HG02870 (cell line): Measurements from ENCODE around the gene C20orf204.

Experiments used
- ATAC-seq: cut with Tn5 transposase; IDR thresholded peaks from one replicate; pipeline ENCODE4 v1.9.1; 2021; ENCODE audit warnings: mild to moderate bottlenecking, moderate library complexity; ENCODE audit not compliant: unreplicated experiment

C20orf204 gene

GRCh38 chr20:64041040-64041780 lies 5.2 kb downstream of the C20orf204 start:
- no peak for ATAC-seq

DNA sequence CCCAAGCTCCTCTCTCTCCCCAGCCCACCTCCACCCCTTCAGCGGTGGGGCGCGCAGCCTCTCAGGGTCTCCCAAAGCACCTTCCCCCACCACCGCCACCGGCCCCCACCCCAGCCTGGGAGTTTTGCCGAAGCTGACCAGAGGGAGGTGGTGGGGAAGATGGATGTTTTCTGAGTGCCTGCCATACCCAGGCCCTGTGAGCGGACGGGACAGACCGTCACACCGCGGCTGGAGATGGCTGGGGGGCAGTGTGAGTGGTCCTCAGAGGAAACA lies 5.7 kb downstream of the C20orf204 start:
- no peak for ATAC-seq

GRCh38 chr20:64042054-64042781 lies 6.2 kb downstream of the C20orf204 start:
- ATAC-seq, result no peak

GRCh38 chr20:64043768-64044167 lies 7.8 kb downstream of the C20orf204 start:
- no peak for ATAC-seq

- ATAC-seq, result no peak
These were observed 8.7 kb downstream of the C20orf204 start for GRCh38 chr20:64044484-64045247.

DNA sequence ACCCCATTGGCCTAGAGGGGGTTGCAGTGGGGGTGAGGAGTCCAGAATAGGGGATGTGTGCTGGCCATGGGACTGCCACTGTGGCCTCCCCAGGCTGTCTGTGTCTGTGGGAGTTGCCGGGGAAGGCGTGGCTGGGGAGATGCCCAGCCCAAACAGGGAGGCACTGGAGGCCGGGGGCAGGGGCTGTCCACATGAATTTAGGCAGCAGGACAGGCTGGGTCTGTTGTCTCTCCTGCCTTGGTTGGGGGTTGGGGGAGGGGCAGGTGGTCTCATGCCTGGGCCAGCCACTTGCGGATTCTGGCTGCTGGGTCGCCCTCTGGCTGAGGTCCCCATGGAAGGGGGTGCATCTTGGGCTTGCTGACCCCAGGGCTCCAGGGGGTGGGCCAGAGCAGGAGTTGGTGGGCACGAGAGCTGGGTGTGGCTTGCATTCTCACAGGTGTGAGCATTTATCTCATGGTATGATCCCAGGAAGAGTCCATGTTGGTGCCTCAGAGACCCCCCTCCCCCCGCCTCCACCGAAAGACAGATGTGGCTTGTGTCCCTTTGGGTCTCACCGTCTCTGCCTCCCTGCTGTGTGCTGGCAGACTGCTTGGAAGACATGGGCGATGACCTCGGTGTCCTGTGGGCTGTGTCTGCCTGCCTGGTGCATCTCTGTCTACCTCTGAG lies 9.5 kb downstream of the C20orf204 start:
- ATAC-seq, result no peak

DNA sequence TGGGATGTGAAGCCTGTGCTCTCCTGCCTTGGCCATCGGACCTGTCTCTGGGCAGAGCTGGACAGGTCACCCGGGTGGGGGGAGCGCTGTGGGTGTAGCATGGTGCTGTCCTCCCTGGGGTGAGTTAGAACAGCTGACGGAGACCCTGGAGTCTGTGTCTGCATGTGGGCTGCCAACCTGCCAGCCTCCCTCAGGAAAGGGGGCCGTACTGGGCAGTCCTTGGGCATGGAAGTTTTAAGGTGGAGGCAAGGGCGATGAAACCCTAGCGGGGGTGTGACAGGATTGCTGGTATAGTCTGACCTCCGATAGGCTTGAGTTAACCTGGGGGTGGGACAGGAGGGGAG lies 11.0 kb downstream of the C20orf204 start:
- ATAC-seq, result no peak

- no peak for ATAC-seq
These were observed 12.0 kb downstream of the C20orf204 start for GRCh38 chr20:64047968-64048401.

- no peak for ATAC-seq
These were observed 12.5 kb downstream of the C20orf204 start for GRCh38 chr20:64048402-64049044.

DNA sequence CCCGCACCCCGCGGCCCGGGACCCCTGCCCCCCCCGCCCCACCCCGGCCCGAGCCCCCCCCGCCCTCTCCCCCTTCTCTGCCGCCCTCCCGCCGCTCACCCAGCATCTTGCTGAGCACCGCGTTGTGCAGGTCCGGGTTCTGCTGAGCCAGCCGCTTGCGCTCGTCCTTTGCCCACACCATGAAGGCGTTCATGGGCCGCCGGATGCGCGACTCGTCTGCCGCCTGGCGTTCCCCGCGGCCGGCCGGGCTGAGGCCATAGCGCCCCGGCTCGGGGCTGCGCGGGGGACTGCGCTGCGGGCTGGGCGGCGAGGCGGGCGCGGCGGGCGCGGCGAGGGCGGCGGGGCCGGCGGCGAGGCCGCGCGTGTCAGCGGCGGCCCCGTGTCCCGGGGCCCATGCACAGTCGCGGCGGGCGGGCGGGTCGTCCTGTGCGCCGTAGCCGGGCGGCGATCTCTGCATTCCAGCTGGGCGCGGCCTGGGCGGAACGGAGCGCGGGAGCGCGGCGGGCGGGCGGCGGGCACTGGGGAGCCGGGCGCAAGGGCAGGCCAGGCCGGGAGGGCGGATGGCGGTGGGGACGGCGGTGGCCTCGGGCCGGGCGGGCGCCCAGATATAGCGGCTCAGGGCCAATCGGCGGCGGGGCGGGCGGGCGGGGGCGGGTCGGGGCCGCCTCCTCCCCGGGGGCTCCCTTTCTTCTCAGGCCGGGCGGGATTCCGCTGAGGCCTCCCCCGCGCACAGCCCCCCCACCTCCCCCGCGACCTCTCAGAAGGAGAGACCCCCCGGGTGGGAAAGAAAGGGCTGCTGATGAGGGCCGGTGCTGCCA lies 13.3 kb downstream of the C20orf204 start, which contains the start of gene SOX18:
Gene SOX18 (minus strand): TSS at position 580 of the 818 bp plus-strand sequence. CDS start 123 bp downstream, at position 457.
- no peak for ATAC-seq

DNA sequence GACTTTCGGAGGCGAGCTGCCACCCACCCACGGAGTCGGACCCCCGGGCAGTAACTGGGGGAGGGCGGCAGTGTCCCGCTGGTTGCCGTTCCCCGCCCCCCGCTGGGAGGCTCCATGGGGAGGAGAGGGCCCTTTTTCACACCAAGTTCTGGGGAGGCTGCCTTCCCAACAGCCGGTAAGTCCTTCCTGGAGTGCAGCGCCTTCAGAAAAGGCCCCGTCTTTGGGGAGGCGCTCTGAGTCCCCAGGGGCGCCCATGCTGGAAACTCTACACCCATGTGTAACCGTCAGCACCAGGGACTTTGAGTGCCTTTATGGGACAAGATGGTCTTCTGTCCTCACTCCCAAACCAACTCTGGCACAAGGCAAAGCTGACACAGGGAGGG lies 13.9 kb downstream of the C20orf204 start:
- no peak for ATAC-seq

DNA sequence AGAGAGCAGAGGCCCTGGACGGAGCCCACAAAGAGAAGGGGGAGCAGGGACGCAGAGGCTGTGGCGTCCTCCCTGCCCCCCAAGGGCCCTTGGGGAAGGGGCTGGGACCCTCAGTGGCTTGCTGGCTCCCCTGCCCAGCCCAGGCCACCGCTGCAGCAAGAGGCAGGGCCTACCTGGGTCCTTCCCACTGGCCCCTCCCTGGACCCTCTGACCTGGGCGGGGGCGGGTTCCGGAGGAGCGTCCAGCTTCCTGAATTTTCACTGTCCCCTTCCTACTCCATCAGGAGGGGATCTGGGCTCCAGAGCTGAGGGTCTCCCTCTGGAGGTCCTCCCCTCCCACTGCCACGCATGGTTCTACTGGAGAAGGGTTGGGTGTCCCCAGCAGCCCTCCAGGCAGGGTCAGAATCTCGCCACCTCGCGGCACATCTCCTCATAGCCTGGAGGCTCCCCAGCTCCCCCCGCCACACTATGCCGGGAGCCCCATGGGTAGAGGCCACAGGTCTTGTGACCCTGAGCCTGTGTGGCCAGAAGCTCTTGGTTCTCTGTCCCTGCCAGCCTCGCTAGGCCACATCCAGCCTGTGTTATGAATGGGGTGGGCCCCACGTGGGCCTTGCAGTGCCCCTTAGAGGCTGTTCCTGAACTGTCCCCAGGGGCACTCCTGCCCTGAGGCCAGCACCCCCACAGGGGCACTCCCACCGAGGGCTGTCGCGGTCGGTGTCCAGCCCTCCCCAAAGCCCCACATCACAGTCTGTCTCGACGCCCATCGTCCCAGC lies 14.5 kb downstream of the C20orf204 start:
- no peak for ATAC-seq

DNA sequence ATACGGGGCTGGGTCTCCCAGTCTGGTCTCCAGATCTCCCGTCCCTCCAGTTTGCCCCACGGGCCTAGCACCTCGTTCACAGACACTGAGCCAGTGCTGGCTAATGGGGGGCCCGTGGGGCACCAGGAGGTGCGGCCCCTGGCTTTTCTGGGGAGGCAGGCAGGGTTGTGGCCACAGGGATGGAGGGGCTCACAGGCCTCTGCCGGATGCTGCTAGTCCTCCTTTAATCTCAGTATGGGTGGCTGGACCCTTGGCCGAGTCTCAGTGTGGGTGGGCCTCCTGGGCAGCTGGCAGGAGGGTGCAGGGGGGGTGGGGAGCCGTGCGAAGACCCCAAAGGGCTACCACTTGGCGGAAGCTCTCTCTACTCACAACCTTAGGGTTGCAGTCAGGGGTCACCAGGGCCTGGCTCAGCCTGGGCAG lies 15.1 kb downstream of the C20orf204 start:
- no peak for ATAC-seq

DNA sequence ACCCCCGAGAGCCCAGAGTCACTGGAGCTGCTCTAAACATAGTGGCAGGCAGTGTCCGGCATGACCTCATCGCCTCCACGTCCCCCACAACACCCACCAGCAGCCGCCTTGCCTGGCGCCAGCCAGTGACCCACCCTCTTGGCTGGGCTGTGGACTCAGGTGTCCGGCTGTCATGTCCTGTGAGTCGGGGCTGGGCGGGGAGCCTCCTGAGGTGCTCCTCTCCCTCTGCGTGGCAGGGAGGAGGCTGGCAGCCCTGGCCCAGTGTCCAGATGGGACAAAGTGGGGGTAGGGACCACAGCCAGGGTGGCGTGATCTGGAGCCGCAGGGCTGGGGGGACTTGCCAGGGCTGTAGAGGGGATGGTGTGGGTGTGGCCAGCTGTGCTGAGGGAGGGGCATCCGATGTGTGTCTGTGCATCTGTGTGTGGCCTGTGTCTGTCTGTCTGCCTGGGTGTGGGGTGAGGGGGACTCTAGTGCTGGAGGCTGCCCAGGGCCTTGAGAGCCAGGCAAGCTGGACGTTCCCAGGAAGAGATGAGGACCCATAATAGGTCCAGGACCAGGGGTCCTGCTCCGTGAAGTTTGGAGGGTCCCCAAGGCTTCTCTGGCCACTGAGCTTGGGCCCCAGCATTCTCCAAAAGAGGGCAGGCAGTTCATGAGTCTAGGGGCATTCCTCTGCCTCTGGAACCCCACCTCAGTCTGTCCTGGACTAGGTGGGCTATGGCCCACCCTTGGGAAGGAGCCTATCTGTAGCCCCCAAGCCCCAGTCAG lies 15.8 kb downstream of the C20orf204 start:
- no peak for ATAC-seq

- no peak for ATAC-seq
These were observed 16.3 kb downstream of the C20orf204 start for GRCh38 chr20:64052326-64052722.

GRCh38 chr20:64052987-64053840 lies 17.2 kb downstream of the C20orf204 start:
- no peak for ATAC-seq

GRCh38 chr20:64053841-64054661 lies 18.1 kb downstream of the C20orf204 start:
- no peak for ATAC-seq
